GM12892 (cell line): Measurements from ENCODE around the gene CEP72.

Source experiments
- POLR2AphosphoS5 ChIP-seq: IDR thresholded peaks from 2 replicates; pipeline ENCODE4 v1.6.1; 2011; ENCODE audit warnings: low read depth, low read length, control low read depth
- TAF1 ChIP-seq: IDR thresholded peaks from 2 replicates; pipeline ENCODE4 v1.6.1; 2011; ENCODE audit warnings: low read depth, mild to moderate bottlenecking, control low read depth, low read length, borderline replicate concordance

GRCh38 chr5:666816-667498, 54.8 kb downstream of the CEP72 start:
- no peak for TF ChIP-seq POLR2AphosphoS5
- no peak for TF ChIP-seq TAF1
